Measurements from ENCODE around the gene MTRFR. TPM values are rescaled to one million over a fixed set of nuclear protein-coding genes. Genes with fewer than 3 reads are reported as not detected.

Gene MTRFR
- polyA plus RNA-seq, 1 donor (not counting 4 experiments of a cell fraction or from before 2014, with no cell fraction given) = 8.5 TPM

GRCh38 chr12:123289911-123290310 is 56.7 kb downstream of the MTRFR start:
- Histone ChIP-seq H3K27me3 (ENCODE audit: control insufficient read depth, extremely low read depth, insufficient read depth, low read length) (no peaks in the 10 kb centered on the region), H3K4me1 (ENCODE audit: control insufficient read depth, extremely low read depth, insufficient read depth, low read length) (no peaks in the 10 kb centered on the region), H3K4me3 (ENCODE audit: control insufficient read depth in 2 of 3, extremely low read depth in 1 of 3, insufficient read depth in 2 of 3, low read depth in 1 of 3, low read length in 3 of 3) (no peak overlapping the region), H3K79me2 (ENCODE audit: control insufficient read depth, insufficient read depth, low read length) (no peaks in the 10 kb centered on the region), H3K4me2 (ENCODE audit: control insufficient read depth, extremely low read depth, insufficient read depth, low read depth, low read length) (no peak overlapping the region), H4K20me1 (ENCODE audit: control insufficient read depth, extremely low read depth, insufficient read depth, low read length) (no peaks in the 10 kb centered on the region), H3K36me3 (ENCODE audit: control insufficient read depth in 2 of 2, extremely low read depth in 1 of 2, insufficient read depth in 2 of 2, low read length in 2 of 2) (peaks cover 16 to 19% of the 10 kb centered on the region in 2 experiments), H3K9ac (ENCODE audit: control insufficient read depth, extremely low read depth, insufficient read depth, low read length) (no peak overlapping the region), H3K9me1 (ENCODE audit: control insufficient read depth, extremely low read depth, insufficient read depth, low read length) (no peaks in the 10 kb centered on the region), H3K27ac (ENCODE audit: control insufficient read depth, insufficient read depth, low read length) (no peak overlapping the region), H3K9me3 (ENCODE audit: control insufficient read depth, low read depth, low read length) (no peaks in the 10 kb centered on the region), H2AFZ (ENCODE audit: control insufficient read depth, low read length) (no peak overlapping the region)
- no peak for DNase-seq (ENCODE audit: low read depth, low spot score)
- dilution Hi-C loops (cut with MboI; ENCODE audit: extremely low pct_ligation_motif_present, low sequenced_read_pairs) = no loop called here
- TF ChIP-seq EZH2 (IDR thresholded peaks at IDR 0.05; ENCODE audit: low read length) (no peak), CTCF (optimal IDR thresholded peaks at IDR 0.05 in 1 of 3, IDR thresholded peaks at IDR 0.05 in 1 of 3, conservative IDR thresholded peaks at IDR 0.05 in 1 of 3; ENCODE audit: extremely low read depth in 1 of 3, insufficient read depth in 2 of 3, low read length in 3 of 3) (no peak)
- no peak for FAIRE-seq

GRCh38 chr12:123293178-123293760 is 60.0 kb downstream of the MTRFR start:
- no peak overlapping the region for H2AFZ ChIP-seq (ENCODE audit: control insufficient read depth, low read length)
- no peak overlapping the region for H3K9ac ChIP-seq (ENCODE audit: control insufficient read depth, extremely low read depth, insufficient read depth, low read length)
- H3K4me2 ChIP-seq (ENCODE audit: control insufficient read depth, extremely low read depth, insufficient read depth, low read depth, low read length) = no peak overlapping the region
- no peaks in the 10 kb centered on the region for H3K79me2 ChIP-seq (ENCODE audit: control insufficient read depth, insufficient read depth, low read length)
- FAIRE-seq (no peak), DNase-seq (ENCODE audit: low read depth, low spot score) (no peak)
- TF ChIP-seq EZH2 (IDR thresholded peaks at IDR 0.05; ENCODE audit: low read length) (no peak), CTCF (optimal IDR thresholded peaks at IDR 0.05 in 1 of 3, IDR thresholded peaks at IDR 0.05 in 1 of 3, conservative IDR thresholded peaks at IDR 0.05 in 1 of 3; ENCODE audit: extremely low read depth in 1 of 3, insufficient read depth in 2 of 3, low read length in 3 of 3) (no peak)
- no peak overlapping the region for H3K4me3 ChIP-seq (ENCODE audit: control insufficient read depth in 2 of 3, extremely low read depth in 1 of 3, insufficient read depth in 2 of 3, low read depth in 1 of 3, low read length in 3 of 3)
- H3K9me3 ChIP-seq (ENCODE audit: control insufficient read depth, low read depth, low read length) = no peaks in the 10 kb centered on the region
- dilution Hi-C loops (cut with MboI; ENCODE audit: extremely low pct_ligation_motif_present, low sequenced_read_pairs) = no loop called here
- H3K27me3 ChIP-seq (ENCODE audit: control insufficient read depth, extremely low read depth, insufficient read depth, low read length) = no peaks in the 10 kb centered on the region
- H3K36me3 ChIP-seq (ENCODE audit: control insufficient read depth in 2 of 2, extremely low read depth in 1 of 2, insufficient read depth in 2 of 2, low read length in 2 of 2) = peaks cover 32 to 33% of the 10 kb centered on the region in 2 experiments
- H3K4me1 ChIP-seq (ENCODE audit: control insufficient read depth, extremely low read depth, insufficient read depth, low read length) = no peaks in the 10 kb centered on the region
- no peaks in the 10 kb centered on the region for H4K20me1 ChIP-seq (ENCODE audit: control insufficient read depth, extremely low read depth, insufficient read depth, low read length)
- H3K27ac ChIP-seq (ENCODE audit: control insufficient read depth, insufficient read depth, low read length) = no peak overlapping the region
- H3K9me1 ChIP-seq (ENCODE audit: control insufficient read depth, extremely low read depth, insufficient read depth, low read length) = no peaks in the 10 kb centered on the region

All from keratinocyte (primary cell).